Transverse colon (tissue), 4 donors: ENCODE measurements around the gene RPS6KA5.

Experiments used
- EP300 ChIP-seq: sonication (generic); formaldehyde crosslinking; IDR thresholded peaks from one replicate; pipeline ENCODE4 v1.6.1; 2017; ENCODE audit warnings: antibody characterized with exemption, low read depth
- POLR2A ChIP-seq: fragments of 450-650 bp; IDR thresholded peaks from one replicate; pipeline ENCODE4 v1.6.1; 2016; ENCODE audit warnings: antibody characterized with exemption, mild to moderate bottlenecking, moderate library complexity
- POLR2AphosphoS5 ChIP-seq, 3 donors: sonication (generic); formaldehyde crosslinking; IDR thresholded peaks; one replicate each; pipeline ENCODE4 v1.6.1; 2016; ENCODE audit warnings: antibody characterized with exemption in 3 of 3
- TF ChIP-seq, protein P1 (sequence below), 5 experiments: fragments of 200-600 bp in 3 of 5; fragments of 450-650 bp in 2 of 5; sonication (generic) in 3 of 5; IDR thresholded peaks; 1 replicate in 2 of 5; 2 replicates in 3 of 5; pipeline ENCODE4 v1.5.1; 2016 to 2017; ENCODE audit warnings: antibody characterized with exemption in 5 of 5, inconsistent platforms in 3 of 5, mild to moderate bottlenecking in 2 of 5, moderate library complexity in 1 of 5

DNA sequence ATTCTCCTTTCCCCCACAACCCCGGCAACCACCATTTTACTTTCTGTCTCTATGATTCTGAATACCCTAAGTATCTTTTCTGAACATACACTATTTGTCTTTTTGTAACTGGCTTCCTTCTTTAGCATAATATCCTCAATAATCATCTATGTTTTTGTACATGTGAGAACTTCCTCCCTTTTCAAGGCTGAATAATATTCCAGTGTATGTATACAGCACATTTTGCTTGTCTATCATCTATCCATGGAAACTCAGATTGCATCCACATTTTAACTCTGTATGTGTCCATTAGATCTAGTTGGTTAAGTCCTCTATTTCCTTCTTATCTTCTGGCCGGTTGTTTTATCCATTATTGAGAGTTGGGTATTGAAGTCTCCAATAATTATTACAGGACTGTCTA is 180.2 kb downstream of the RPS6KA5 start:
- TF ChIP-seq, protein P1, sequence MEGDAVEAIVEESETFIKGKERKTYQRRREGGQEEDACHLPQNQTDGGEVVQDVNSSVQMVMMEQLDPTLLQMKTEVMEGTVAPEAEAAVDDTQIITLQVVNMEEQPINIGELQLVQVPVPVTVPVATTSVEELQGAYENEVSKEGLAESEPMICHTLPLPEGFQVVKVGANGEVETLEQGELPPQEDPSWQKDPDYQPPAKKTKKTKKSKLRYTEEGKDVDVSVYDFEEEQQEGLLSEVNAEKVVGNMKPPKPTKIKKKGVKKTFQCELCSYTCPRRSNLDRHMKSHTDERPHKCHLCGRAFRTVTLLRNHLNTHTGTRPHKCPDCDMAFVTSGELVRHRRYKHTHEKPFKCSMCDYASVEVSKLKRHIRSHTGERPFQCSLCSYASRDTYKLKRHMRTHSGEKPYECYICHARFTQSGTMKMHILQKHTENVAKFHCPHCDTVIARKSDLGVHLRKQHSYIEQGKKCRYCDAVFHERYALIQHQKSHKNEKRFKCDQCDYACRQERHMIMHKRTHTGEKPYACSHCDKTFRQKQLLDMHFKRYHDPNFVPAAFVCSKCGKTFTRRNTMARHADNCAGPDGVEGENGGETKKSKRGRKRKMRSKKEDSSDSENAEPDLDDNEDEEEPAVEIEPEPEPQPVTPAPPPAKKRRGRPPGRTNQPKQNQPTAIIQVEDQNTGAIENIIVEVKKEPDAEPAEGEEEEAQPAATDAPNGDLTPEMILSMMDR (IDR thresholded peaks at IDR 0.05) = no peak
- no peak for TF ChIP-seq POLR2A
- no peak for TF ChIP-seq EP300
- no peak for TF ChIP-seq POLR2AphosphoS5 (IDR thresholded peaks at IDR 0.05)
